Activated CD8-positive, alpha-beta memory T cell treated with anti-CD3 and anti-CD28 coated beads, Interleukin-2, amount 10 ng/mL, durations not matched to agents 7 days and 5 days (primary cell): ENCODE measurements around the gene TST. TPM values are rescaled to one million over a fixed set of nuclear protein-coding genes. Genes with fewer than 3 reads are reported as not detected.
"Not testable (repeated sequence)": the region's sequence is repeated elsewhere in the genome, so short reads cannot be mapped to it uniquely, and the experiment has no call there.

Experiments
- ATAC-seq: fragments of 150-1000 bp; cut with Tn5 transposase; one replicate; pipeline ENCODE4 v1.10.0; 2021; ENCODE audit warnings: moderate library complexity
- CTCF ChIA-PET: fragments of 350-600 bp; sonication (Branson Sonifier 250); formaldehyde crosslinking; loops from one replicate; lab custom pipeline; 2021; ENCODE audit warnings: antibody characterized with exemption; lab: Charles Lee
- DNase-seq: peaks from one replicate; pipeline ENCODE4 v3.0.0-alpha.2; 2020
- H3K27ac Mint-ChIP-seq: one replicate; pipeline ENCODE4 v1.8.0; 2021; ENCODE audit warnings: mild to moderate bottlenecking, mixed read lengths
- H3K27me3 Mint-ChIP-seq: one replicate; pipeline ENCODE4 v1.8.0; 2021; ENCODE audit warnings: mixed read lengths
- H3K36me3 Mint-ChIP-seq: one replicate; pipeline ENCODE4 v1.8.0; 2021; ENCODE audit warnings: mild to moderate bottlenecking, mixed read lengths
- H3K4me1 Mint-ChIP-seq: one replicate; pipeline ENCODE4 v1.8.0; 2021; ENCODE audit warnings: mixed read lengths
- H3K4me3 Mint-ChIP-seq: one replicate; pipeline ENCODE4 v1.8.0; 2021; ENCODE audit warnings: mild to moderate bottlenecking, moderate library complexity, mixed read lengths
- H3K9me3 Mint-ChIP-seq: one replicate; pipeline ENCODE4 v1.8.0; 2022; ENCODE audit warnings: low read depth, mixed read lengths
- total RNA-seq, 2 experiments: library from RNA; stranded (reverse); gene quantifications; one replicate each; pipeline ENCODE4 v1.2.3, GENCODE V29; 2021

TST gene
- total RNA-seq, 2 experiments from 2014 or later, result 11.2 to 29.3 TPM

DNA sequence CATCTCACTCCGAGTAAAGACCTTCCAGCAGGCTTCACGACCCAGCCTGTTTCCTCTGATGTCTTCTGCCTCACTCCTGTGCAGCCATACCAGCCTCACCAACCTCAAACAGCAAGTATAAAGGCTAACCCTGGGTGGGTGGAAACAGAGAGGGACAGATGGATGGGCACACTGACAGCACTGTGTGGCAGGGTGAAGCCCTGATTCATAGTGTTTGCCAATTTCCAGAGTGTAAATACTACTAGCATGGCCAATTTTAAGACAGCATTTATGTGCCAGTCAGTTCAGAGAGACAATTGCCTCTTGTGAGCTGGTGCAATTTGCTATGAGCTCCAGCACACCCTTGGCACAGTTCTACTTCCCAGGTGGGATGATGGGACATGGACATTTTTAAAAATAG lies 21.5 kb downstream of the TST start:
- no peaks in the 10 kb centered on the region for H3K9me3 Mint-ChIP-seq

DNA sequence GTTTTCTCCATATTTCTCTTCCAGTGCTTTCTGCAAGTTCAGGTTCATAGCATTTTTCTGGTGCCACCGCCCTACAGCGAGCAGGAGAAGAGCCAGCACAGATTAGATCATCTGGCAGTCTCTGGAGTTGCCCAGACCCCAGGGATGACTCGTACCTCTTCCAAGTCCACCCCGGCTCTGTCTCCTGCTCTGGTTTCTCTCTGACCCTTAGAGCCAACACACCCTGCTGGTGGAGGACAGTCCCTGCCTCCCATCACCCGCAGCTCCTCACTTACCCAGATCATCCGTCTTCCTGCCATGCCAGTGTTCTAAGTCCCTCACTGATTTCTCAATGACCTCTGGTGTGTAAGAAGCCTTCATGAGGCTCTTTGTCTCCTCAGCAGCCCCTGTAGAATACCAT lies 28.0 kb downstream of the TST start:
- H3K4me1 Mint-ChIP-seq, result no peaks in the 10 kb centered on the region
- H3K27me3 Mint-ChIP-seq, result peaks cover 47% of the 10 kb centered on the region
- no peak overlapping the region for H3K4me3 Mint-ChIP-seq
- CTCF ChIA-PET, result no interaction called here
- no peak overlapping the region for H3K27ac Mint-ChIP-seq
- peaks cover 5% of the 10 kb centered on the region for H3K9me3 Mint-ChIP-seq
- DNase-seq (no peak), ATAC-seq (no peak)
- H3K36me3 Mint-ChIP-seq, result peaks cover 4% of the 10 kb centered on the region

More for the DNA sequence above, 21.5 kb downstream of the TST start:
- no peak for ATAC-seq
- H3K4me1 Mint-ChIP-seq, result no peaks in the 10 kb centered on the region
- H3K4me3 Mint-ChIP-seq, result no peak overlapping the region
- no peak overlapping the region for H3K27ac Mint-ChIP-seq
- H3K36me3 Mint-ChIP-seq, result no peaks in the 10 kb centered on the region
- DNase-seq, result no peak
- CTCF ChIA-PET, result interaction anchor here (0.9 to 2.1 kb wide), 7 partner anchors 17 to 216 kb away, joined by 3 to 10 read pairs (median 3); no protein-coding TSS in a partner anchor
- H3K27me3 Mint-ChIP-seq, result peaks cover 23% of the 10 kb centered on the region

DNA sequence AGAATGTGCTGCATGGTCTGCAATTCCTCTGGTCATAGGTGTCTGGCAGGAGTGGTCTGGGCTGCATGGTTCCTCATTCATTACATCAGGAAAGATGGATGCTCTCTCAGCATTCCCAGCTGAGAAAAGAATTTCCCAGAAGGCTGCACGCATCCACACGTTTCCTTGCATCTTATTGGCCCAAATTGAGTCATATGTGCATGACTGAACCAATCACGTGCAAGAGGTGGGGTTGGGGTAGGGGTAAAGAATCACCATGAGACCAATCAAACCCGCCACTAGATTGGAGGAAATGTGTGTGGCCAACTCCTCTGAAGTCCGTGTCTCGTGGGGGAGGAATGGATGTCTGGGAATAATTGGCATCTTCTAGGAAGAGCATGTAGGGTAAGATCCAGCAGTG lies 28.8 kb downstream of the TST start:
- no peak for DNase-seq
- H3K27ac Mint-ChIP-seq, result no peak overlapping the region
- ATAC-seq, result no peak
- H3K4me1 Mint-ChIP-seq, result no peaks in the 10 kb centered on the region
- CTCF ChIA-PET, result no interaction called here
- no peak overlapping the region for H3K4me3 Mint-ChIP-seq
- peaks cover 7% of the 10 kb centered on the region for H3K36me3 Mint-ChIP-seq
- peaks cover 46% of the 10 kb centered on the region for H3K27me3 Mint-ChIP-seq
- peaks cover 8% of the 10 kb centered on the region for H3K9me3 Mint-ChIP-seq

DNA sequence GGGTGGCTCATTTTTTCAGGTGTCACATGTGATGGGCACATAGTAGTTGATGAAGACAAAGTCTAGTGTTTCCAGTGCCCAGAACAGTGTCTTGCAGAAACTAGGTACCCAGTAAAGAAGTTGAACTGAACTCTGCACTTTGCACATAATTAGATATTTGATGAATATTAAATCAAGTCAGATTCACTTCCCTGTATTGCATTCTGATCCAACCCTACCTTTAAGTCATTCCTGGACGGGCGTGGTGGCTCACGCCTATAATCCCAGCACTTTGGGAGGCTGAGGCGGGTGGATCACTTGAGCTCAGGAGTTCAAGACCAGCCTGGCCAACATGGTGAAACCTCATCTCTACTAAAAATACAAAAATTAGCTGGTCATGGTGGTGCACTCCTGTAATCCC lies 30.2 kb downstream of the TST start:
- ATAC-seq, result not testable (repeated sequence)

GRCh38 chr22:36988075-36988832 lies 31.0 kb downstream of the TST start:
- Mint-ChIP-seq H3K9me3 (peaks cover 10% of the 10 kb centered on the region), H3K4me1 (no peaks in the 10 kb centered on the region), H3K36me3 (peaks cover 7% of the 10 kb centered on the region), H3K27ac (no peak overlapping the region), H3K27me3 (peaks cover 49% of the 10 kb centered on the region), H3K4me3 (no peak overlapping the region)
- ATAC-seq (no peak), DNase-seq (no peak)
- CTCF ChIA-PET, result interaction anchor here (1.2 to 1.4 kb wide), 3 partner anchors 11 to 132 kb away, joined by 4 to 9 read pairs (median 4); no protein-coding TSS in a partner anchor

More for the DNA sequence above, 30.2 kb downstream of the TST start:
- not testable (repeated sequence) for H3K9me3 Mint-ChIP-seq, H3K36me3 Mint-ChIP-seq, DNase-seq, H3K4me1 Mint-ChIP-seq, H3K27ac Mint-ChIP-seq, H3K4me3 Mint-ChIP-seq
- H3K27me3 Mint-ChIP-seq, result peaks cover 45% of the 10 kb centered on the region
- CTCF ChIA-PET, result interaction anchor here (1.1 to 1.4 kb wide), 3 partner anchors 11 to 133 kb away, joined by 4 to 9 read pairs (median 4); no protein-coding TSS in a partner anchor

DNA sequence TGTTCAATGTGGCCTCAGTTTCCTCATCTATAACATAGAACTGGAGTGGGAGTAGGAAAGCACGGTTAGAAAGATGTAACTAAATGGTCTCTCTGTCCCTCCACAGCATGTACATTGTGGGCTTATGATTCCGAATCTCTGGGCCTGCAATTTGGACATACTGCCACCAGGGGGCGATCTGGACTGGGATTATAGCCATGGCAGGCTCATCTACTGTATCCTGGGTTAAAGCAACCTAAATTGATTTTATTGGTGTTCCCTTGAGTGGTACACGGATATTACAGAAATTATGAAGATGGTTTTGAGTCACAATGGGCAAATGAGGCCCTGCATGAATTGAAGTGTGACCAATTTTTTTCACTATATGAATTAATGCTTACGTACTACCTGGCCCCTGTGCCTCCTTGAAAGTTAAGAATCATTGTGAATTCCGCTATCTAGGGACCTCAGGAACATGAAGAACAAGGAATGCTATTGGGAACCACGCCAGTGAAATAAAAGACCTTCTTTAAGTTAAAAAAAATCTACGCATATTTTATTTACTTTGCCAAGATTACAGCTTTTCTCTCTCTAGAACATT lies 32.9 kb downstream of the TST start:
- peak; percentile 61 for DNase-seq

DNA sequence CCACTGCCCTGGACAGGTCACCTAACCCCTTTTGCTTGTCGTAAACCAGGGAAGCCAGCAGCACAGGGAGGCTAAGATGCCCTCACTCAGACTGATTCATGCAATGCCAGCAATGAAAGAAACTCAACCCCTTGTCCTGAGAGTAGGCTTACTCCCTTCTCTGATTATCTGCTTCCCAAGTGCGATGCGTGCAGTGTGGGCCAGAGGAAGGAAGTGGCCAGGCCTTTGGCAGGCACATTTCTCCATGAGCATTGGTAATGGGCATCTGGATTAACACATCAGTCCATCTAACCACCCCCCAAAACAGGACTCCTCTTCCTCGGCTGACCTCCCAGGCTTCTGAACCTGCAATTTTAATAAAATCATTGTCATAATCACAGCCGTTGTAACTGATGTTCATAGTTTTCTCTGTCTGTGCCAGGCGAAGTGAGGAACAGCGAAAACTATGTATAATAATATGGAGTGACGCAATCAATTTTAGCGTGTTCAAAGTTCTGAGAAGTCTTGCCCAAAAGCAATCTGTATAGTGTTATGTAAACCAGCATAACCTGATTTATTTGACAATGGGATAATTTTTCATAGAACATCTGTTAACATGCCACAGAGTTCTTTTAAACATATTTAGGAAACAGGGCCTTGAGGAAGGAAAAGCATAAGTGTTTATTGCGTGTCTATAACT lies 33.9 kb downstream of the TST start:
- H3K9me3 Mint-ChIP-seq, result peaks cover 10% of the 10 kb centered on the region
- peaks cover 32% of the 10 kb centered on the region for H3K27me3 Mint-ChIP-seq
- DNase-seq, result no peak
- CTCF ChIA-PET, result interaction anchor here (1.6 kb wide), 1 partner anchor 129 kb away, joined by 4 read pairs; no protein-coding TSS in a partner anchor
- peaks cover 7% of the 10 kb centered on the region for H3K36me3 Mint-ChIP-seq
- H3K27ac Mint-ChIP-seq, result no peak overlapping the region
- H3K4me3 Mint-ChIP-seq, result no peak overlapping the region
- ATAC-seq, result no peak
- no peaks in the 10 kb centered on the region for H3K4me1 Mint-ChIP-seq

More for the DNA sequence above, 32.9 kb downstream of the TST start:
- H3K27me3 Mint-ChIP-seq, result peaks cover 39% of the 10 kb centered on the region
- no peak overlapping the region for H3K27ac Mint-ChIP-seq
- peaks cover 10% of the 10 kb centered on the region for H3K9me3 Mint-ChIP-seq
- peaks cover 7% of the 10 kb centered on the region for H3K36me3 Mint-ChIP-seq
- no peak for ATAC-seq
- CTCF ChIA-PET, result interaction anchor here (0.7 to 1.8 kb wide), 8 partner anchors 9 to 274 kb away, joined by 3 to 8 read pairs (median 3); partner anchors contain the start of gene TST
- H3K4me3 Mint-ChIP-seq, result no peak overlapping the region
- H3K4me1 Mint-ChIP-seq, result no peaks in the 10 kb centered on the region

DNA sequence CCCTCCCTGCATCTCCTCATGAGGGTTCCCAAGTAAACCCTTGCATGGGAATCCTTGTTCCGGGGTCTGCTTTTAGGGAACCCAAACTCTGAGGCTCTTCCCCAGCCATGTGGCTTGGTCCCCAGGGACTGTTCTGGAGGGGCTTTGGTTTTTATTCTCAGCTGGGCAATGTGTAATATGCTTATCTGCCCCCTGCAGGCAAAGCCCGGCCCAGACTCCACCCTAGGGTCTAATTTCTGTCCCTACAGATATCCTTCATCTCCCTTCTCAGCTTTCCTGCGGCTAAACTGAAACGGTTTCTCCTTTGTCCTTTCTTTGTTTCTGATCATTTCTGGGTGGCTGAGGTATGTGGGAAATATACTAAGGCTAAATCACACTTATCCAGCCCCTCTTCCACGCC lies 37.1 kb downstream of the TST start:
- DNase-seq (no peak), ATAC-seq (no peak)
- H3K27ac Mint-ChIP-seq, result no peak overlapping the region
- CTCF ChIA-PET, result interaction anchor here (1.1 to 10.9 kb wide), 4 partner anchors 14 to 217 kb away, joined by 3 to 229 read pairs (median 73); partner anchors contain the start of genes IFT27 and NCF4
- H3K36me3 Mint-ChIP-seq, result peaks cover 7% of the 10 kb centered on the region
- H3K9me3 Mint-ChIP-seq, result peaks cover 10% of the 10 kb centered on the region
- no peak overlapping the region for H3K4me3 Mint-ChIP-seq
- H3K27me3 Mint-ChIP-seq, result peaks cover 19% of the 10 kb centered on the region
- peaks cover 12% of the 10 kb centered on the region for H3K4me1 Mint-ChIP-seq

- CTCF ChIA-PET, result interaction anchor here (0.7 to 10.9 kb wide), 6 partner anchors 17 to 218 kb away, joined by 3 to 229 read pairs (median 4); partner anchors contain the start of genes IFT27 and NCF4
- no peak overlapping the region for H3K4me3 Mint-ChIP-seq
- H3K27me3 Mint-ChIP-seq, result peaks cover 11% of the 10 kb centered on the region
- H3K4me1 Mint-ChIP-seq, result peaks cover 18% of the 10 kb centered on the region
- ATAC-seq (no peak), DNase-seq (no peak)
- H3K36me3 Mint-ChIP-seq, result peaks cover 4% of the 10 kb centered on the region
- H3K9me3 Mint-ChIP-seq, result peaks cover 6% of the 10 kb centered on the region
- H3K27ac Mint-ChIP-seq, result no peak overlapping the region
These were observed 37.9 kb downstream of the TST start for GRCh38 chr22:36981247-36981775.

GRCh38 chr22:36979016-36979910 lies 40.0 kb downstream of the TST start:
- Mint-ChIP-seq H3K4me1 (peaks cover 18% of the 10 kb centered on the region), H3K36me3 (no peaks in the 10 kb centered on the region), H3K9me3 (no peaks in the 10 kb centered on the region), H3K27me3 (peaks cover 8% of the 10 kb centered on the region), H3K27ac (no peak overlapping the region), H3K4me3 (no peak overlapping the region)
- no peak for DNase-seq
- no peak for ATAC-seq
- CTCF ChIA-PET, result interaction anchor here (0.9 to 10.9 kb wide), 10 partner anchors 14 to 199 kb away, joined by 3 to 229 read pairs (median 8); partner anchors contain the start of genes IFT27 and NCF4

- CTCF ChIA-PET, result interaction anchor here (0.6 to 10.9 kb wide), 53 partner anchors 9 to 475 kb away, joined by 3 to 229 read pairs (median 4); partner anchors contain the start of genes EIF3D, IFT27, IL2RB and MPST
- peak; percentile 94 for DNase-seq
- Mint-ChIP-seq H3K36me3 (no peaks in the 10 kb centered on the region), H3K27me3 (peaks cover 3% of the 10 kb centered on the region), H3K9me3 (no peaks in the 10 kb centered on the region), H3K27ac (peak overlapping the region; percentile 87), H3K4me3 (peak overlapping the region; percentile 80), H3K4me1 (peaks cover 18% of the 10 kb centered on the region)
- peak; percentile 90 for ATAC-seq
These were observed 41.1 kb downstream of the TST start for GRCh38 chr22:36977947-36978660.
